ELR (cell line): ENCODE results near the gene UPK3BL2.
"Not testable (repeated sequence)": the region's sequence is repeated elsewhere in the genome, so short reads cannot be mapped to it uniquely, and the experiment has no call there.

Experiments
- DNase-seq: peaks from one replicate; pipeline ENCODE4 v3.0.0-alpha.2; 2015; ENCODE audit warnings: low read depth

The UPK3BL2 gene

DNA sequence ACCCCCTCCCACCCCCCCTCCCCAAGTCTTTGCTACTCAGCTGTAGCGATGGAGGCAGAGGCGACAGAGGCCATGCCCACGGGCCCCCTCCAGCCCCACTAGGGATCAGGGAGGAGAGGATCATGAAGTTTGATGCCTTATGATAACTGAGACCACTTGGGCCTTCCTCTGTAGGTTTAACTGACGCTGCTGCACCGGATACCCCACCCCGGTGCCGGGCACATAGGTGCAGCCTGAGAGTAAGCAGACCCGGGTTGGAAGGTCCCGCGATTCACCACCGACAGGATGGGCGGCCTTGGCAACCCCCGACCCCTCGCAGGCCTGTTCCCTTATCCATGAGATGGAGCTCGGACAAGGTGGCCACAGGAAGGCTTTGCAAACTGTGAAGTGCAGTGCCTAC is 49.5 kb downstream of the UPK3BL2 start:
- not testable (repeated sequence) for DNase-seq

DNA sequence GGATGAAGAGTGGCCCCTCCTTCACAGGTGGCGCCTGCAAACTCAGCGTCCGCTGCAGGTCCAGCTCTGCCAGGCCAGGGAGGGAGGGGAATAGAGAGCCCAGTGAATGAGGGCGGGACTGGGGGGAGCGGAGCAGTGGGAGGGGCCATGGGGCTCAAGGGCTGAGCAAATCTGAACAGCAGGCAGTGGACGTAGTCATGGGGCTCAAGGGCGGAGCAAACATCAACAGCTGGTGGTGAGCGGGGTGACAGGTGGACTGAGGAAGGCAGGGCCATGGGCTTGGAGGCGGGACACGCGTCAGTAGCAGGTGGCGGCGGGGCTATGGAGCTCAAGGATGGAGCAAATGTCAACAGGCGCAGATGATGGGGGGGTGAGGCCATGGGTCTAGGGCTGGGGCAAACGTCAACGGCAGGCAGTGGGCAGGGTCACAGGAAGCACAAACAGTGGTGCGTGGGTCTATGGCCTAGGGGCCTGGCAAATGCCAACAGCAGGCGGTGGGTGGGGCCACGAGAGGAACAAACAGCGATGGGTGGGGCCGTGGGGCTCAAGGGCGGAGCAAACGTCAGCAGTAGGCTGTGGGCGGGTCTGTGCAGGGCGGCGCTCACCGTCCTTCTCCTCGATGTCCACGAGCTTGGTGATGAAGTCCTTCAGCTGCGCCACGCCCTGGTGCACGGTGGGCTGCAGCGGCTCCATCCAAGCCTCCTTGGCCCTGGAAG is 50.1 kb downstream of the UPK3BL2 start:
- DNase-seq, result not testable (repeated sequence)

GRCh38 chr7:102490529-102491075 is 52.9 kb downstream of the UPK3BL2 start:
- DNase-seq, result not testable (repeated sequence)
